GM18907 (cell line): Measurements from ENCODE around the gene SEC61B.
"Not testable (repeated sequence)": the region's sequence is repeated elsewhere in the genome, so short reads cannot be mapped to it uniquely, and the experiment has no call there.

Source experiments
- ATAC-seq: cut with Tn5 transposase; IDR thresholded peaks from one replicate; pipeline ENCODE4 v1.9.1; 2021; ENCODE audit warnings: mild to moderate bottlenecking, moderate library complexity; ENCODE audit not compliant: unreplicated experiment

SEC61B gene

DNA sequence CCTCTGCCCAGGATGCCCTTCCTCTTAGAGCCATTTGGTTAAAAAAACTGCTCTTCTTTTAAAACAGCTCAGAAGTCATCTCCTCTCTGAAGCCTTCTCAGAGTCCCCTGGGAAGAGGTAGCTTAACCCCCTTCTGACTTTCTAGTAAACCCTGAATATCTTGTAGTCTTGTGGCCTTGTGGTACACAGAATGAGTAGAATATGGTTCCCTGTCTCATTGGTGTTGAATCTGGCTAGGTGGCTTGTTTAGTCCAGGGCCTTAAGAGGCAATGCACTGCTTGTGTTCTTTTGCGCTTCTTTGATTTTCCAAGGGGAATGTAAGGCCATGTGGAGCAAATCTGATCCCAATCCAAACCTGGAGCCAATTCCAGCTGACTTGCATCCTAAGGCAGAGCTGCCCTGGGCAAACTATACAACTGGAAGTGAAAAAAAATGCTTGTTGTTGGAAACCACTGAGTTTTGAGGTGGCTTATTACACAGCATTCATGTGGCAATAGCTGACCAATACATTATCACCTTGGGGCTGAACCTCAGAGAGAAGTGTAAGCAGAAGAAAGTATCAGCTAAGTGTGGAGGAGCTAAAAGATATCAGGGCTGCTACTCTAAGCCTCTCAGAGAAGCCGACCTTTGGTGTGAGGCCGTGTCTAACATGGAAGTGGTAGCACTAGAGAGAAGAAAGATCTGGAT, 31.3 kb upstream of the SEC61B start:
- no peak for ATAC-seq

DNA sequence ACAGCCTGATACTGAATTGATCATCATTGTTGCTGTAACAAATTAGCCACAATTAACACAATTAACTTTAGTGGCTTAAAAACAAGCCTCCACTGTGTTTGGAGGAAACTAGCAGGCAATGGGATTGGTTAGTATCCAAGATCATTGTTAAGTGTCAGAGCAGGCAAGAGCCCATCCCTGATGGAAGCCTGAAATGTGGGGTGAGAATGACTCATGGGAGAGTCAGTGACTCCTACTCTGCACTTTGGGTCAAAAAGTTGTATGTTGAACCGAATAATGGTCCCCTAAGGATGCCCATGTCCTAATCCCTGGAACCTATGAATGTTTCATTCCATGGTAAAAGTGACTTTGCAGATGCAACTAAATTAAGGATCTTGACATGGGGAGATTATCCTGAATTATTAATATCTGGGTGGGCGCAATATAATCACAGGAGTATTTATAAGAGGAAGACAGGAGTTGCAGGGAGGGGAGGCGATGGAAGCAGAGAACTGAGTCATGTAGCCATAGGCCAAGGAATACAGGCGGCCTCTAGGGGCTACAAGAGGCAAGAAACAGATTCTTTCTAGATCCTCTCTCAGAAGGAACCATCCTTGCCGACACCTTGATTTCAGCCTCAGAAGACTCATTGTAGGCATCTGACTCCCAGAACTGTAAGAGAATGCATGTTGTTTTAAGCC, 29.2 kb upstream of the SEC61B start:
- no peak for ATAC-seq

DNA sequence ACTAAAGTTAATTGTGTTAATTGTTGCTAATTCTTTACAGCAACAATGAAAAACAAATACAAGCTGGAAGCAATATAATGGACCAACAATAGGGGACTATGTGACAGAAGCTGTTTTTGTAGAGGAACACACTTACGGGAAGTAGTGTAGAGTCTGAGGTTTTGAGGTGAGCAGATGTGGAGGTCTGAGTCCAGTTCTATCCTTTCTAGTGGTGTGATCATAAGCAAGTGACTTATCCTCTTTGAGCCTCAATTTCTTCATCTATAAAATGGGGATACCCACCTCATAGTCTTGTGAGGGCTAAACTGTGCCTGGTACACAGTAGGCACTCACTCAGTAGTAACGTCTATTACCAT, 28.6 kb upstream of the SEC61B start:
- ATAC-seq, result no peak

DNA sequence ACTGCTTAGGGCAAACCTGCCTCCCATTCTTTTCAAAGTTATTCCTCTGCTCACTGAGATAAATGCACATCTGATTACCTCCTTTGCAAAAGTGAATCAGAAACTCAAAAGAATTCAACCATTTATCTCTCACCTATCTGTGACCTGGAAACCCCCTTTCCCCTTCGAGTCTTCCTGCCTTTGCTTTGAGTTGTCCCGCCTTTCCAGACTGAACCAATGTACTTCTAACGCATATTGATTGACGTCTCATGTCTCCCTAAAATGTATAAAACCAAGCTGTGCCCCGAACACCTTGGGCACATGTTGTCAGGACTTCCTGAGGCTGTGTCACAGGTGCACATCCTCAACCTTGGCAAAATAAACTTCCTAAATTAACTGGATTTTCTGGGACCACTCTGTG, 25.6 kb upstream of the SEC61B start:
- ATAC-seq, result not testable (repeated sequence)

DNA sequence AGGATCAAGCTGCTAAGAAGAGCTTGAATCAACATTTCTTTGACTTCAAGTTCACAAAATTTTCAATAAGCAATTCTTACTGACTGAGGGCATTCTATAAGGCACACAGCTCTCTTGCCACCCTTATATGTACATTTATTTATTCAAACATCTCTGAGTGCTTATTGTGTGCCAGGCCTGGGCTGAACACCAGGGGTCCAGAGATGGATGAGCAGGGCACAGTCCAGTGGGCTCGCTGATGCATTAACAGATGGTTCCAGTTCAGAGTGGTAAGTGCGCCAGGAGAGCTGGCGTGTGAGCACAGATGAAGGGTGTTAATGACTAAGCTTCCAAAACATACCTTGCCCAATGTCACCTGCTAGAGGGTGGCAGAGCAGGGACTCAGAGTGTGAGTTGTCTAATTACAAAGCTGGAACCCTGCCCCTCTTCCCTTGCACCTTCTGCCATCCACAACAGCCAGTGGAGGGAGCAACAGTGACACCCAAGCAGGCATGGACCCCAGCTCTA, 24.9 kb upstream of the SEC61B start:
- ATAC-seq, result no peak

DNA sequence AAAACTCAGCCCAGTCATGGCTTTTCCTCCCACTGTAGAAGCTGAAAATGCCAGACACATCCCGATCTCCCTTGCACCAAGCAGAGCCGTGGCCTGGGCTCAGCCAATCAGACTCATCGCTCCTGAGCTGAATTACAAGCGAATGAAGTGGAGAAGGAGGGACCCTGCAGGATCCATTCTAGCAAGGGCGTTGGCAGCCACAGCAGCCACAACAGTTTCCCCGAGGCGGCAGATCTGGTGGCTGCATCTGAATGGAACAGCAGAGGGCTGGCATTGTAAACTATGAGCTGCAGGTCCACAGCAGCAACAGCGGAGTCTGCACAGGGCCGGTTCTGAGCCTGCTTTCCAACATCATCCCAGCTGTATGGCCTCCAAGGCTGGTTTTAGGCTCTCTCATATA, 24.1 kb upstream of the SEC61B start:
- no peak for ATAC-seq

DNA sequence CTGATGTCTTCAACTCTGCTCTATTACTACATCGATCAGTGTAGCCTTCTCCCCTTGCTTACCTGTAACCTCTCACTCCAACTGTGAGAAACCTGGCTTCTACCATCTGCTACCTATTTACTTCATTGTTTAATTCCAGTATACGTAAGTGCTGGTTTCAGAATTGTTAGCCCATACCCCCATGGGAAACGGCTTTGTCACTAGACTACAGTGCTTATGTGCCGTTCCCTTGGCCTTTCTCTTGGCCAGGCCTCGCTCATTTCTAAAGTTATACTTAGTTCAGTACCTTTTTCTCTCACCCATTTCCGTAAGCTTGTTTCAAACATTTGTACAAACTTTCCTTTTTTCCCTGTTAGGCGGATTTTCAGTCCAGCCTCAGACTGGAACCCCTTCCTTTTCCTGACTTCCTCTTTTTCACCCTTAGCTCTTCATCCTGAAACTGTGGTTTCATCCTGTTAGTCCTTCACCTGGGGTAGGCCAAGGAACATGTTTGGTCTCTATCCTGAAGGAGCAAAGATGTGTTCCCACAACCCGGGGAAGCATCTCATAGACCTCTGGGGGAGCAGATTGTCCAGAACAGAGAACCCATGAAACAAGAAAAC, 22.0 kb upstream of the SEC61B start:
- no peak for ATAC-seq

DNA sequence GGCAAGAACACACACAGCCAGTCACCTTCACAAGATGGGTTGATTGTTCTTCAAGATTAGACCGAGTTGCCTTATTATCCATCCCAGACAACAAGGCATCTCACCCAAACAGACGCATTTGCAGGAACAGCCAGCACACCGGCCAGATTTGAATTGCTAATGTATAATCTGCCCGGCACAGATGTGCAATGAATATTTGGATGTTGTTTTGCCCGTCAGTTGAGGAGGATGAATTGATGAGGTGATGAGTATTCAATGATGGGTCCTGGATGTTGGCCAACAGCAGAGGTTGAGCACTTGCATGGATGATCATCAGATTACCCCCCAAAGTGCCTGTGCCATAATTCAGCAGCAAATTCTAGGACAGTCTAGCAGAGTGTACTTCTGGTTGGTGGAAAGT, 20.5 kb upstream of the SEC61B start:
- no peak for ATAC-seq

DNA sequence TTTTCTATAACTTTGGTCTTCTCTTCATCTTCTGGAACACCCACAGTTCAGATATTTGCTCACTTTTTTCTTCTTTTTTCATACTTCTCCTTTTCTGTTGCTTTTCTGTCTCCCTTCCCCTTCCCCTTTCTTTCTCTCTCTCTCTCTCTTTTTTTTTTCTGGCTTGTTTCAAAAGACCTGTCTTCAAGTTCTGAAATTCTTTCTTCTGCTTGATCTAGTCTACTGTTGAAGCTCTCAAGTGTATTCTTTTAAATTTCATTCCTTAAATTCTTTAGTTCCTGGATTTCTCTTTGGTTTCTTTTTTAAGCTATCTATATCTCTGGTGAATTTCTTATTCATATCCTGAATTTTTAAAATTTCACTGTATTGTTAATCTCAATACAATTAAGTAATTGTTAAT, 11.5 kb upstream of the SEC61B start:
- no peak for ATAC-seq

DNA sequence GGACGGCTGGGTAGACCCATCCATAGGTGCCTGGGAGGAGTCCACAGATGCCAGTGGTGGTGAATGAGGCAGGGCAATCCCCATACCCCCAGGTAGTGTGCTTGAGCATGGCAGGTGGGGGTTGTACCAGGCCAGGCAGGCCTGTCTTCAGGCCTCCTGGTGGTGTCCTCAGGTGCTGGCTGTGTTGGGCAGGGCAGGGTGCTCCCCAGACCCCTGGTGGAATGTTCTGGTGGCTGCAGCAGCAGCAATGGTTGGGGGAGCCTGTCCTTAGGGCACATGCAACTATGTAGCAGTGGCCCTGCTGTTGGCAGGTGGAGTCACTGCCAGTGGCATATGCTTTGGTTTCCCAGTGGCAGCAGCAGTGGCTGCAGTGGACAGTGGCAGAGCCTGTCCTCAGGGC, 10.3 kb upstream of the SEC61B start:
- ATAC-seq, result no peak

DNA sequence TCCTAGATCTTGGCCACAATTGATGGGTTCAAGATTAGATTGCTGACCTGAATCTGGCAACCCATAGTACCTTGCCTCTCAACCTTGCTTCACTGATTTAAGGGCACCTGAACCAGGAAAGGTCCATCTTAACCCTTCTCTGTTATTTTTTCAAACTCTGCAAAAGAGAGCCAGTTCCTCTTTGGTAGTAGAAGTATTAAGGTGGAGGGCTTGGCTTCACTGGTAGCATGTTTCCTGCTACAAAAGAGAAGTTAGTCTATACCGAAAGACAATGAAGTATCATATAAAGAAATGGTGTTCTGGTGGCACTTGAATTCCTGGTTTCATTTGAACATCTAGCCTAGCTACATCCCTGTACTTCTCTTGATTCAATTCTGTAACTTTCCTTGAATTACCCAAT, 8.9 kb upstream of the SEC61B start:
- ATAC-seq, result no peak

DNA sequence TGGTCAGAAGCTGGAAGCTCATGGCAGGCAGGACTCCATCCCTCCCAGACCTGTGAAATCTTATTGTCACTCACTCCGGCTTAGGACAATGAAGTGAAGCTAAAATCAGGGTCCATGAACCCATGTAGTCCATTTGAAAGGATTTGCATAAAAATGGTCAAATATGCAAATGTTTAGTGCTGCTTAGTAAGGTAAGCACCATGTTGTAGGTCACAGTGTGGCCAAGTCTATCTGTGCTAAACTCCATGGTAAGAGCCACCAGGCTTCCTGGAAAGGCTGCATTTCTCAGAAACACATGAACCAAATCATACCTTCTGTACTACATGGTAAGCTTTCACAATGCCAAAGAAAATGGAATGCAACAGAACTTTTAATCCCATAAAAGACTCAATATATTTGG, 6.0 kb upstream of the SEC61B start:
- no peak for ATAC-seq

DNA sequence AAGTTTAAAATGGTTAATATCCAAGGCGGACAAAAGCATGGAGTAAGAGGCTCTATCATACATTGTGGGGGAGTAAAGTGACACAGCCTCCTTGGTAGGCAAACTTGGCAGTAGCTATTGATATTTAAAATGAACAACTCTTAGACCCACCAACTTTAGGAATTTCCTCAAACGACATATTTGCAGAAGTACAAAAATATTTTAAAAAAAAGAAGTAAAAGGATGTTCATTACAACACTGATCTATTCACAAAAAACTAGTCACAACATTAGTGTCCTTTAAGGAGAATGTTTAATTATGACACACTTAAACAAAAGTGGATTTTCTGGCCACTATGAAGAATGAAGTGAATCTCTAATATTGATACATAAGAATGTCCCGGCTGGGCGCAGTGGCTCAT, 2.1 kb upstream of the SEC61B start:
- no peak for ATAC-seq

DNA sequence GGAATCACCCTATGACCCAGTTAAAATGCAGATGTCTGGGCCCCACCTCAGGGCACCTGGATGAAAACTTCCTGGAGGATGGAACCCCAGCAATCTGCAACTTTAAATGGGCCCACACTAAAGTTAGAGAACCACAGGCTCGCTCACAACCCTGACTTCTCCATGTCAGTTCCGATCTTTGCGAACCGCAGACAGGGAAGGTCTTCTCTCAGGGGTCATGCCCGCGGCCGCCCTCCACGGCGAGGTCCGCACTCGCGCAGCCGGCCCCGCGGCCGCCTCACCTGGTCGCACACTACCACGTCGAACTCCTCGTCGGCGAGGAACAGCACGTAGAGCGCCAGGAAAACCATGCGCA, 839 bp upstream of the SEC61B start:
- ATAC-seq, result no peak

DNA sequence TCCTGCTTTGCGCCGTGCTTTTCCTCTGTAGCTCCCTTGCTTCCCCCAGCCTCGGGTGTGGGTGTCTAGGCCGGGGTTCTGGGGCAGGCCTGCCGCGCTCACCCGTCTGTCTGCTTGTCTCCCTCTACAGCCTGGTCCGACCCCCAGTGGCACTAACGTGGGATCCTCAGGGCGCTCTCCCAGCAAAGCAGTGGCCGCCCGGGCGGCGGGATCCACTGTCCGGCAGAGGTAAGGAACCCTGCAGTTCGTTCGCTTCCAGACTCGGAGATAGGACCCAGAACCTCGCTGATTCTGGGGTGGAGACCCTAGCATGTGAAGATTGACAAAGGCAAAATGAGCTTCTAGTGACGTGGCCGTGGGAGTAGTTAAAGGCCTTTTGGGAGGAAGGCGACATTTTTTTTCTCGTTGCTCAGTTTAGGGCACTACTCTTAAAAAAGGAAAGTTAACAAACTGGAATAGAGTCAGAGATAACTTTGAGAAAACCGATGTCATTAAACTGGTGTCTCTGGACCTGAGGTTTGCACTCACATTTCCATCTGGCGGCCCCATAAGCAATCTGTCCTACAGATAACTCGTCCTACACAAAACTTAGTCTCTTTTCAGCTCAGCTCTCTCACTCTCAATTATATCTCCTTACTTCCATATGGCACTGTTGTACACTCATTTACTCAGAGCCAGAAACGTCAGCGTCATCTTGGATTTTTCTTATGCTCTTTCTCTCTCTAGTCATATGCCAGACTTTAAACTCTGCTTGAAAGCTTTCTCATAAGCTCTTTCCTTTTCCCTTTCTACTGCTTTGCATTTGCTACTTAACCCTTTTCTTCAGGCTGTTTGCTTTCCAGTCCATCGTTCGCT, 561 bp downstream of the SEC61B start:
- ATAC-seq, result peak; percentile 36

DNA sequence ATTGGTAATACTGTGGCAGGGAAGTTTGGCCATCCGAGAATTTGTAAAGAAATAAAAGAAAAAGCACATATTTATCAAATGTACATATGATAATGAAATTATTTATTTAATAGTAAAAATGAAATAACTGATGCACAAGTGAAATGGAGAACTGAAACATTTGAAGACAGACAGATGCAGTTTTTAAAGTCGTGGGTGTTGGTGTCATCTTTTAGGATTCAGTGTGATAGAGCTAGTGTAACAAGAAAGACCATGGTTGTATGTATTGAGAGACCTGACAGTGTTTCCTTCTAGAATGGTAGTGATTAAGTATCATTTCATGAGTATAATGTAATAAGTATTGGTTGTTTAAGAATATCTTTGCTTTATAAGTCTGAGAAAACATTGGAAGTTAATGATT, 2.4 kb downstream of the SEC61B start:
- ATAC-seq, result no peak

DNA sequence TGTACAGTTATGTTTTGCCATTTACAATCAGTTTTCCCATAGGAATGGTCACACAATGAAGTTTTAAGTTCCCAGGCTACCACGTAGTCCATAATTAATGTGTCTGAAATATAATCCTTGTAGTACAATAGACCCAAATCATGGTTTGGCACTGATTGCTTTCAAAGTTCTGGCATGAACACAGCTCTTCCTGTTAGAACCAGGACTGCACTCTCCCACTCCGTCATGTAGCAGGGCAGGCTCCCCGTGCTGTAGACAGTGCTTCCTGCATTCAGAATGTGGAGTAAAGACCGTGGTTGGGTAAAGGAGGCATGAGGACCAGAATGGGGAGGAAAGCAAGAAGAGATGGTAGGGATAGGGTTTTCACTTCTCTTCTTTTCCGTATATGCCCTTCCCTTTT, 4.0 kb downstream of the SEC61B start:
- no peak for ATAC-seq

DNA sequence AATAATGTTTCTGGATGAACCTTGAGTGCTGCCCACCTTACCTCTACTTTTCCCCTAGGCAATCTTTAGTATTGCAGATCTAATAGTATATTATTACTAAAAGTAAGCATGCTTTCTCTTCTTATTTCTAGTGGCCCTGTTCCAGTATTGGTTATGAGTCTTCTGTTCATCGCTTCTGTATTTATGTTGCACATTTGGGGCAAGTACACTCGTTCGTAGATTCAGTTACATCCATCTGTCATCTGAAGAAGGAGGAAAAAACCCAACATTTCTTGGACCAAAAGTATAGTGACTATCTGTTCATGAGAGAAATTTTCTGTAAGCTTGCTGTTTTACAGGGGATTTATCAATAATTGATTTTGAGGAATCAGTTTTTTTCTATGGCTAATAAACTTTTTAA, 8.1 kb downstream of the SEC61B start:
- ATAC-seq, result no peak

DNA sequence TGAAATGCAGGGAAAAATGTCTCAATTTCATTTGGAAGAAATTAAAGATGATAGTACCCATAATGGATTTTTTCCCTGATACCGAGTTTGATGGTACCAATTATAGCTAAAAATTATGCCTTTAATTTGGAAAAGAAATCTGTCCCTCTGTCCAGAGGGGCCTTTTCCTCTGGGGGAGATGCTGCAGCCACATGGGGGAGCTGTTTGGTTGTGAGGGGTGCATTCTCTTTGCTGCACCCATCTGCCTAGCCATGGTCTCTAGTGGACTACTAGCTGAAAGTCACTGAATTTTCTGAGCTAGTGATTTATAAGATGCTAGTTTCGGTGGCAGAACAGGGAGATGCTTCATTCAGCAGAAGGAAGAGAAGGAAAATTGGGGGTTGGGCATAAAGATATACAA, 9.6 kb downstream of the SEC61B start:
- no peak for ATAC-seq

DNA sequence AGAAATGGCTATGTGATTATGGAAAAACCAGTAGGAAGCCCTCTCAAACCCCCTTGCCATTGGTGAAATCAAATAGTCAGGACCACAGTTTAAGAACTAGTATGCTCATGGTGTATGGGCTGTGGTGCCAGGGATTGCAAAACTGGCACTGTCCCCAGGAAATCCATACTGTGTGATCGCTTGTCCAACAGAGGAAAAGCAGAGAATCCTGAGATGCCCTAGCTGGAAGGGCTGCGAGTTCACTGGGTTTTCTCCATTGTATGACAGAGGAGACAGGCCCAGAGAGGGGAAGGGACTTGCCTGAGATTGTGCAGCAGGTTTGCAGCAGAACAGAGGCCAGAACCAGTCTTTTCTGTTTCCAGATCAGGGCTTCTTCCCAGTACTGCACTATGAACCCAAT, 12.5 kb downstream of the SEC61B start:
- ATAC-seq, result no peak

DNA sequence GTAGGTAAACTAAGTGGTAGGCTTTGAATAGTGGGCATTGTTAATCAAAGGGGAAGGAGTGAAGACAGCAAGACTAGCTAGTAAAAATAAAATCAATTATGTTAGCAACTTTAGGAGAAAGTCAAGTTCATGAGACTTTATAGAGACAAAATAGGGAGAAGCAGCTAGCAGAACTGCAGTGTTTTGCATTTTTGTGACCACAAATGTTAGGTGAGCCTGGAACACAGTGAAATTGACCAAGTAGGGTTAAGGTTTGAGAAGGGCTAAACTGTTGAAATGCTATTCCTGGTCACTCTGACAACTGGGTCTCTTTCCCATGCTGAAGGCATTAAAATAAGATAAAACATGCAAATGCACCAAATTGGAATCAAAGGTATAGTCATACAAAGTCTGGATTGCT, 13.0 kb downstream of the SEC61B start:
- ATAC-seq, result no peak
